Heart left ventricle (tissue), 16 donors: ENCODE results near the gene MYO10. TPM values are rescaled to one million over a fixed set of nuclear protein-coding genes. Genes with fewer than 3 reads are reported as not detected.

Experiments
- ATAC-seq, 4 donors: fragments of 200-7000 bp; cut with Tn5 transposase; one replicate each; pipeline ENCODE4 v1.9.1; 2020 to 2022; ENCODE audit warnings: moderate library complexity in 4 of 4, mild to moderate bottlenecking in 3 of 4, moderate number of reproducible peaks in 1 of 4
- DNase-seq, 5 donors: peaks; one replicate each; pipeline ENCODE4 v3.0.0-alpha.2; 2020
- H3K27ac ChIP-seq, 12 donors: fragments of 200-600 bp; sonication (generic) in 4 of 12; one replicate each; pipeline versions ENCODE4 v1.5.0 to v1.8.0; 2016 to 2022; ENCODE audit warnings: mild to moderate bottlenecking in 2 of 12
- H3K27me3 ChIP-seq, 9 donors: fragments of 200-600 bp; sonication (generic) in 2 of 9; one replicate each; pipeline versions ENCODE4 v1.5.1 to v1.8.0; 2016 to 2022; ENCODE audit warnings: mild to moderate bottlenecking in 3 of 9
- H3K36me3 ChIP-seq, 9 donors: fragments of 200-600 bp; sonication (generic) in 2 of 9; one replicate each; pipeline versions ENCODE4 v1.5.0 to v1.8.0; 2018 to 2022; ENCODE audit warnings: mild to moderate bottlenecking in 2 of 9
- H3K4me1 ChIP-seq, 12 donors: fragments of 200-600 bp; sonication (generic) in 4 of 12; one replicate each; pipeline versions ENCODE4 v1.5.0 to v1.8.0; 2016 to 2022; ENCODE audit warnings: mild to moderate bottlenecking in 3 of 12
- H3K4me3 ChIP-seq, 12 donors: fragments of 200-600 bp; sonication (generic) in 4 of 12; one replicate each; pipeline versions ENCODE4 v1.5.0 to v1.8.0; 2017 to 2022; ENCODE audit warnings: mild to moderate bottlenecking in 9 of 12, moderate library complexity in 4 of 12
- H3K9me3 ChIP-seq, 12 donors: fragments of 200-600 bp; sonication (generic) in 4 of 12; one replicate each; pipeline versions ENCODE4 v1.5.0 to v1.8.0; 2016 to 2022; ENCODE audit warnings: mild to moderate bottlenecking in 1 of 12
- POLR2A ChIP-seq, 2 donors: fragments of 450-650 bp; IDR thresholded peaks; one replicate each; pipeline ENCODE4 v1.6.1; 2017; ENCODE audit warnings: antibody characterized with exemption in 2 of 2, mild to moderate bottlenecking in 2 of 2, moderate library complexity in 2 of 2
- WGBS, 4 donors: extraction: QIAGEN DNeasy Blood & Tissue Kit in 2 of 4; methylation state at CpG; one replicate each; pipeline versions ENCODE4 v1.1.5 to v1.1.7; 2013 to 2018; 5-methylcytosine and 5-hydroxymethylcytosine counted together
- intact Hi-C, 10 donors: fragments of 100-400 bp; cut with DNase I; formaldehyde crosslinking; loops; one replicate each; pipeline versions ENCODE4 v1.11.1 to v1.14.2; 2022
- polyA plus RNA-seq, 2 donors: library from polyadenylated mRNA; stranded (reverse); fragments of 200-250 nt; gene quantifications; one replicate each; pipeline ENCODE4 v1.2.3, GENCODE V29; 2013
- total RNA-seq, 9 donors: library from RNA; depleted of rRNA in 2 of 9; stranded (reverse); fragments of >200 nt in 2 of 9; fragmentation: NEBNext Ultra II Directional in 3 of 9; extraction: Animal tissue kit (Norgen Biotek cat#: 25700) in 3 of 9; gene quantifications; one replicate each; pipeline versions ENCODE4 v1.1.0 to v1.2.4, GENCODE V29; 2016 to 2023
- TF ChIP-seq, protein P1 (sequence below), 12 donors: fragments of 200-600 bp; sonication (generic) in 4 of 12; IDR thresholded peaks; one replicate each; pipeline versions ENCODE4 v1.5.0 to v1.8.0; 2018 to 2022; ENCODE audit warnings: antibody characterized with exemption in 12 of 12, mild to moderate bottlenecking in 5 of 12
- donor health status: ischemic (EF 13 %, LVEDD 7.1; RV severe dilation, severe dysfunction).
- donor health status: healthy with polysubstance abuse.
- donor health status: DM: no; HTN: yes; CAD: no.
- donor health status: DM: no; HTN: no; CAD: no.
- donor health status: ischemic (EF 25% LVEDD 6.9; RV normal size, moderate dysfunction).
- donor health status: ischemic (EF 25% LVEDD 5.7; RV mildly dilated, moderate dysfunction).
- donor health status: healthy.
- donor health status: DM: yes; HTN: yes; CAD: no.
- donor health status: ischemic (EF 35%, LVEDD 5.7; RV mildly dilated, moderate dysfunction).
- donor health status: nonischemic (EF 11% LVEDD 7.7; RV severe dilation, severe dysfunction).
- donor health status: DM: yes; HTN: yes; CAD: no.
- donor health status: PGD.
- donor health status: ischemic (EF 29% LVEDD 5.4; RV normal size, mild dysfunction).
- donor health status: nonischemic (EF 23%, LVEDD 6.1; RV moderate dilation, normal function).

Gene MYO10
- total and polyA plus RNA-seq, 11 donors = 2.0 to 17.3 (median 3.8) TPM

DNA sequence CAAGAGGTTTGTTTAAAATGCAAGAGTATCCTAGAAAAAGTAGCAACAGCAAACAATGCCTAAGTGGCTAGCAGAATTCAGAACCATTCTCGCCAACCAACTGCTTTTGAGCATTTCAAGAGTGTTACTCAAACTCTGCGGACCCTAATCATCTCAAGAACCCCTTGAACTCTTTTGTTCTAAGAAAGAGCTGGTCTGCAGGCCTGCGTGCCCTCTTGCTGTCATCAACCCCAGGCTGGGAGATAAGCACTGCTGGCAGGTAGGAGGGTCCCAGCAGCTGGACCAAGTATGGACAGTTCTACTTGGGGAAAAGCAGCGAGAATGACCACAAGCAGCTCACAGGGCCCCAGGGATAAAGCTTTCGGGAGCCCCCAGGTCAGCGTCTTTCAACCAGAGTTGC lies 38.3 kb downstream of the MYO10 start:
- no peaks in the 10 kb centered on the region for H3K9me3 ChIP-seq
- H3K27ac ChIP-seq = no peak overlapping the region
- DNase-seq = no peak
- H3K36me3 ChIP-seq = no peaks in the 10 kb centered on the region
- no peak for ATAC-seq
- 66 to 87% (median 77%) methylated on average over 6 of the region's 6 CpGs for WGBS, 4 donors
- no peak for TF ChIP-seq POLR2A (IDR thresholded peaks at IDR 0.05)
- TF ChIP-seq, protein P1, sequence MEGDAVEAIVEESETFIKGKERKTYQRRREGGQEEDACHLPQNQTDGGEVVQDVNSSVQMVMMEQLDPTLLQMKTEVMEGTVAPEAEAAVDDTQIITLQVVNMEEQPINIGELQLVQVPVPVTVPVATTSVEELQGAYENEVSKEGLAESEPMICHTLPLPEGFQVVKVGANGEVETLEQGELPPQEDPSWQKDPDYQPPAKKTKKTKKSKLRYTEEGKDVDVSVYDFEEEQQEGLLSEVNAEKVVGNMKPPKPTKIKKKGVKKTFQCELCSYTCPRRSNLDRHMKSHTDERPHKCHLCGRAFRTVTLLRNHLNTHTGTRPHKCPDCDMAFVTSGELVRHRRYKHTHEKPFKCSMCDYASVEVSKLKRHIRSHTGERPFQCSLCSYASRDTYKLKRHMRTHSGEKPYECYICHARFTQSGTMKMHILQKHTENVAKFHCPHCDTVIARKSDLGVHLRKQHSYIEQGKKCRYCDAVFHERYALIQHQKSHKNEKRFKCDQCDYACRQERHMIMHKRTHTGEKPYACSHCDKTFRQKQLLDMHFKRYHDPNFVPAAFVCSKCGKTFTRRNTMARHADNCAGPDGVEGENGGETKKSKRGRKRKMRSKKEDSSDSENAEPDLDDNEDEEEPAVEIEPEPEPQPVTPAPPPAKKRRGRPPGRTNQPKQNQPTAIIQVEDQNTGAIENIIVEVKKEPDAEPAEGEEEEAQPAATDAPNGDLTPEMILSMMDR (IDR thresholded peaks at IDR 0.05) = no peak
- H3K4me1 ChIP-seq = peaks cover 0 to 9% (median 3%) of the 10 kb centered on the region in 12 donors
- intact Hi-C loops = no loop called here
- no peaks in the 10 kb centered on the region for H3K27me3 ChIP-seq
- no peak overlapping the region for H3K4me3 ChIP-seq

DNA sequence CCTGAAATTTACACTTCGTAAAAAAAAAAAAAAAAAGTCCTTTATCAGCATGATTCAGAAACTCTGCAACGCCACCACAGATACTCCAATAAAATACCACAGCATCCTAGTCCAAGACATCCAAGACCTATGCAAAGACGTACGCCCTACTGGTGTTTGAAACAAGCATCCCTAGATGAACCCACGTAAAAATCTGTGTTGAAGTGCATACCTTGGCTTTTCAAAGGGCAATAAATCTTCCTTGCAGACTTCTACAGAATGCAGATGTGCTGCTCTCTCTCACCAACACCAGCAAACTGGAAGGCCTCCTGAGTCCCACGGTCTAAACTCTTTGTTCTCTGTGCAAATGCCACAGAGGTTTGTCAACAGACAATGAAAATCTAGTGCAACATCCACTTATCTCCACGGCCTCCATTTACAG lies 38.8 kb downstream of the MYO10 start:
- H3K27ac ChIP-seq = no peak overlapping the region
- H3K4me3 ChIP-seq = no peak overlapping the region
- no peak for DNase-seq
- 51 to 69% (median 63%) methylated on average over 7 of the region's 7 CpGs for WGBS, 4 donors
- TF ChIP-seq, protein P1 (IDR thresholded peaks at IDR 0.05) = no peak
- TF ChIP-seq POLR2A (IDR thresholded peaks at IDR 0.05) = no peak
- H3K36me3 ChIP-seq = no peaks in the 10 kb centered on the region
- ATAC-seq = no peak
- no peaks in the 10 kb centered on the region for H3K27me3 ChIP-seq
- intact Hi-C loops = no loop called here
- peaks cover 0 to 9% (median 3%) of the 10 kb centered on the region in 12 donors for H3K4me1 ChIP-seq
- H3K9me3 ChIP-seq = no peaks in the 10 kb centered on the region

DNA sequence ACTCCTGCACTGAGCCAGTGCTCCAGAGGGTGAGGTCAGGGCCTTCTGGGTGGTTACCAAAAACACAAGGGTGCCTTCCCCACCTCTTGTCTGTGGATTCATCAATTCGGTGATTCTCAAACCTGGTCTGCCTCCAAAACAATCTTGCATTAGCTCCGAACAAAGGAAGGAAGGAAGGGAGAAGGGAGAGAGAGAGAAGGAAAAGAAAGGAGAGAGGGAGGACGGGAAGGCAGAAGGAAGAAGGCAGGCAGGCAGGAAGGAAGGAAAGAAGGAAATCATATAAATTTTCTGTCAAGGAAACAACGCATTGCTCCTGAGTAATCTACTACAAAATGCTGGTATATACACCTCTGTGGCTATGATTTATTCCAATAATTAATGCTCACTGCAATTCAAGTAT lies 39.3 kb downstream of the MYO10 start:
- no peak for ATAC-seq
- Histone ChIP-seq H3K27me3 (no peaks in the 10 kb centered on the region), H3K9me3 (no peaks in the 10 kb centered on the region), H3K4me1 (peaks cover 0 to 9% (median 3%) of the 10 kb centered on the region in 12 donors), H3K27ac (no peak overlapping the region), H3K4me3 (no peak overlapping the region), H3K36me3 (no peaks in the 10 kb centered on the region)
- TF ChIP-seq, protein P1 (IDR thresholded peaks at IDR 0.05) = no peak
- TF ChIP-seq POLR2A (IDR thresholded peaks at IDR 0.05) = no peak
- WGBS, 4 donors = 56 to 71% (median 64%) methylated on average over 4 of the region's 4 CpGs
- intact Hi-C loops = no loop called here
- DNase-seq = no peak

DNA sequence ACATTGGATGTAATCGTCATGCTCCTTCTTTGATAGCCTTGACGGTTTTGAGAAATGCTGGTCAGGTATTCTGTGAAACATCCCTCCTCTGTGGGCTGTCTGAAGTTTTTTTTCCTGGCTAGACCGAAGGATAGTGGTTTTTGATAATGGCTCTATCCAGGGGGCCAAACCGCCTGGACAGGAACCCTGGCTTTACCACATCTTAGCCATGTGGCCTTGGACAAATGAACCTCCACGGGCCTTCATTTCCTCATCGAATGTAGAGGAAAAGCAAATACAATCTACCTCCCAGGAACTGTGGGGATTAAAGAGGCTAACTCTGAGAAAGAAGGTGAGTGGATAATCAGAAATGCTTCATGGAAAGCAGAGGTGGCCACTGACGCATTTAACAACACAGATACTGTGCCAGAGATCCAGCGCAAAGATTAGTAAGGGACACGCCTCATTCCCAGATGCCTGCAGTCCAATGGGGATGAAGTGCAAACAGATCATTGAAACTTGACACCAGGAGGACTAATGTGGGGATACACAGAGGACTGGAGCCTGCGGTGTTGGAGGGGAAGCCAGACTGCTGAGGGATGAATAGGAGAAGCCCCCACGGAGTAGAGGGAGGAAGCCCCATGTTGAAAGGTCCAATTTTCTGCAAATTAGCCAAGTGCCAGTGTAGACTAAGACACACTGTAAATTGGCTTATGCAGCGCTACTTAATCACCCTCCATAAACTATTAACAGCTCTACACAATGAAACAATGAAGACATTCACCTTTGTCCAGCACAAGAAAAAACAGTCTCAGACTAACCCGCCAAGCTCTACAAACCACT lies 41.6 kb downstream of the MYO10 start:
- intact Hi-C loops = no loop called here
- 60 to 69% (median 64%) methylated on average over 13 of the region's 13 CpGs for WGBS, 4 donors
- Histone ChIP-seq H3K36me3 (no peaks in the 10 kb centered on the region), H3K9me3 (no peaks in the 10 kb centered on the region), H3K4me3 (no peak overlapping the region), H3K27ac (no peak overlapping the region), H3K27me3 (no peaks in the 10 kb centered on the region), H3K4me1 (peaks cover 0 to 13% (median 6%) of the 10 kb centered on the region in 12 donors)
- DNase-seq = no peak
- TF ChIP-seq, protein P1 (IDR thresholded peaks at IDR 0.05) = no peak
- no peak for TF ChIP-seq POLR2A (IDR thresholded peaks at IDR 0.05)
- ATAC-seq = peak in 3 of 4 donors; percentile 38 to 74 (median 55)
